Mesenchymal stem cell (in vitro differentiated cells and primary cell): ENCODE measurements around the gene ORM1.

Experiments used
- DNase-seq: peaks from one replicate; pipeline ENCODE4 v3.0.0-alpha.2; 2013
- H2AFZ ChIP-seq: one replicate; pipeline ENCODE4 v1.6.1; 2013; ENCODE audit warnings: low read depth, mild to moderate bottlenecking, control low read depth, inconsistent platforms, low read length, moderate library complexity
- H2AK5ac ChIP-seq: 2 replicates; pipeline ENCODE4 v1.6.1; 2013; ENCODE audit warnings: low read length, moderate library complexity, mild to moderate bottlenecking, inconsistent platforms; ENCODE audit not compliant: severe bottlenecking
- H2BK120ac ChIP-seq: one replicate; pipeline ENCODE4 v1.6.1; 2013; ENCODE audit warnings: low read depth, mild to moderate bottlenecking, inconsistent platforms, low read length, moderate library complexity
- H2BK12ac ChIP-seq, 2 experiments: one replicate each; pipeline ENCODE4 v1.6.1; 2013; ENCODE audit warnings: inconsistent platforms in 2 of 2, low read length in 2 of 2, mild to moderate bottlenecking in 2 of 2, moderate library complexity in 2 of 2, control low read depth in 1 of 2
- H2BK15ac ChIP-seq: one replicate; pipeline ENCODE4 v1.6.1; 2013; ENCODE audit warnings: mild to moderate bottlenecking, low read depth, inconsistent platforms; ENCODE audit not compliant: poor library complexity, severe bottlenecking
- H2BK5ac ChIP-seq: 2 replicates; pipeline ENCODE4 v1.6.1; 2013; ENCODE audit warnings: low read depth, mild to moderate bottlenecking, low read length, control low read depth, inconsistent platforms; ENCODE audit not compliant: poor library complexity, severe bottlenecking
- H3K14ac ChIP-seq, 2 experiments: one replicate each; pipeline ENCODE4 v1.6.1; 2013; ENCODE audit warnings: inconsistent platforms in 2 of 2, low read length in 2 of 2, control low read depth in 1 of 2, mild to moderate bottlenecking in 1 of 2, moderate library complexity in 1 of 2
- H3K18ac ChIP-seq, 2 experiments: one replicate each; pipeline ENCODE4 v1.6.1; 2013; ENCODE audit warnings: inconsistent platforms in 2 of 2, low read length in 2 of 2, control low read depth in 1 of 2, low read depth in 1 of 2, mild to moderate bottlenecking in 1 of 2
- H3K23ac ChIP-seq, 2 experiments: one replicate each; pipeline ENCODE4 v1.6.1; 2013; ENCODE audit warnings: inconsistent platforms in 2 of 2, low read length in 2 of 2, mild to moderate bottlenecking in 2 of 2, moderate library complexity in 2 of 2, control low read depth in 1 of 2
- H3K27ac ChIP-seq: 2 replicates; pipeline ENCODE4 v1.5.1; 2013; ENCODE audit warnings: mild to moderate bottlenecking, moderate library complexity, low read length, control low read depth, inconsistent platforms; ENCODE audit not compliant: poor library complexity, severe bottlenecking
- H3K27me3 ChIP-seq, 2 experiments: 2 replicates each; pipeline versions ENCODE4 v1.6.1 to v1.7.0; 2013; ENCODE audit warnings: low read length in 2 of 2, mild to moderate bottlenecking in 2 of 2, moderate library complexity in 2 of 2, control low read depth in 1 of 2, inconsistent platforms in 1 of 2; ENCODE audit not compliant: control insufficient read depth in 1 of 2, insufficient read depth in 1 of 2
- H3K36me3 ChIP-seq, 2 experiments: 2 replicates each; pipeline versions ENCODE4 v1.6.1 to v1.7.0; 2013; ENCODE audit warnings: low read length in 2 of 2, control low read depth in 1 of 2, inconsistent platforms in 1 of 2, low read depth in 1 of 2, mild to moderate bottlenecking in 1 of 2; ENCODE audit not compliant: insufficient read depth in 2 of 2, control insufficient read depth in 1 of 2
- H3K4ac ChIP-seq, 2 experiments: one replicate each; pipeline ENCODE4 v1.6.1; 2013; ENCODE audit warnings: inconsistent platforms in 2 of 2, low read length in 2 of 2, mild to moderate bottlenecking in 2 of 2, moderate library complexity in 2 of 2, control low read depth in 1 of 2, low read depth in 1 of 2
- H3K4me1 ChIP-seq: 2 replicates; pipeline ENCODE4 v1.6.1; 2013; ENCODE audit warnings: low read depth, low read length, control low read depth; ENCODE audit not compliant: control insufficient read depth, insufficient read depth
- H3K4me2 ChIP-seq: 2 replicates; pipeline ENCODE4 v1.6.1; 2013; ENCODE audit warnings: low read length, mild to moderate bottlenecking, inconsistent platforms; ENCODE audit not compliant: poor library complexity, severe bottlenecking
- H3K4me3 ChIP-seq, 2 experiments: 2 replicates each; pipeline versions ENCODE4 v1.5.1 to v1.7.0; 2013; ENCODE audit warnings: low read length in 2 of 2, mild to moderate bottlenecking in 2 of 2, control low read depth in 1 of 2, low read depth in 1 of 2; ENCODE audit not compliant: insufficient read depth in 1 of 2
- H3K79me1 ChIP-seq: replicated peaks from 2 replicates; pipeline ENCODE4 v1.6.1; 2013; ENCODE audit warnings: mild to moderate bottlenecking, control low read depth, low read length, inconsistent platforms; ENCODE audit not compliant: poor library complexity, severe bottlenecking
- H3K9ac ChIP-seq: 2 replicates; pipeline ENCODE4 v1.7.0; 2013; ENCODE audit warnings: mild to moderate bottlenecking, low read length, moderate library complexity
- H3K9me3 ChIP-seq: 2 replicates; pipeline ENCODE4 v1.7.0; 2013; ENCODE audit warnings: mild to moderate bottlenecking, low read length; ENCODE audit not compliant: control insufficient read depth
- H4K8ac ChIP-seq: one replicate; pipeline ENCODE4 v1.6.1; 2013; ENCODE audit warnings: inconsistent platforms, mild to moderate bottlenecking, low read length, moderate library complexity
- H4K91ac ChIP-seq: one replicate; pipeline ENCODE4 v1.6.1; 2013; ENCODE audit warnings: mild to moderate bottlenecking, low read length, inconsistent platforms
- WGBS: methylation state at CpG from one replicate; pipeline ENCODE4 v1.1.7; 2013; ENCODE audit warnings: mixed read lengths; 5-methylcytosine and 5-hydroxymethylcytosine counted together

The ORM1 gene

DNA sequence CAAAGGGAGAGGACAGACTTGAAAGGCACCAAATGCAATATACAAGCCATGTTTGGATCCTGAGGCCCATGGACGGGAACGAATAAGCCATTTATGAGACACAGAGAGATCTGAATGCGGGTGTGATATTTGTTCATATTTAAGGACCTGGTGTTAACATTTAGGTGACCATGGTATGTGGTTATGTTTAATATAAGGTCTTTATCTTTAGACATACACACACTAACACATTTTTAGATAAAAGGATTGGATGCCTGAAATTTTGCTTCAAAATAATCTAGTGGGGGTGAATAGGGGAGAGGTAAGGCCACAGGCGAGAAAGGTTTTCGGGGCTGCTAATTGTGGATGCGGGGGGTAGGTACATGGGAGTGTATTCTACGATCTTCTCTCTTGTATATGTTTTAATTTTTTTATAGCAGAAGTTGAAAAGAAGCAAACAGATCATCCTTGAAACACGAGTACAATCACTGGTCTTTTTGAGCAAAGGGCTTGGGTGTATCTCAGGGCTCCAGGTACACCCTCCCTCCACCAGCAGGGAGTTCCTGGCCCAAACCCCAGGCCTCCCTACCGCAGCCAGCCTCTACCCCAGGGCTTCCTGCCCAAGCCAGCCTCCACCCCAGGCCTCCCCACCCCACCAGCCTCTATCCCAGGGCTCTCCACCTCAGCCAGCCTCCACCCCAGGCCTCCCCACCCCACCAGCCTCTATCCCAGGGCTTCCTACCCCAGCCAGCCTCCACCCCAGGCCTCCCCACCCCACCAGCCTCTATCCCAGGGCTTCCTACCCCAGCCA lies 52.7 kb downstream of the ORM1 start:
- Histone ChIP-seq H3K4ac (no peak overlapping the region), H3K14ac (no peak overlapping the region), H2BK12ac (no peak overlapping the region), H2BK15ac (no peak overlapping the region), H3K18ac (no peak overlapping the region), H2AFZ (no peak overlapping the region), H3K36me3 (peaks cover 71 to 73% of the 10 kb centered on the region in 2 experiments), H3K79me1 (peaks cover 32% of the 10 kb centered on the region), H2BK120ac (no peak overlapping the region), H3K4me3 (no peak overlapping the region), H4K91ac (no peak overlapping the region), H3K9me3 (no peaks in the 10 kb centered on the region), H3K9ac (no peak overlapping the region), H4K8ac (no peak overlapping the region), H2AK5ac (no peak overlapping the region), H3K27ac (no peak overlapping the region), H3K27me3 (no peaks in the 10 kb centered on the region), H3K23ac (no peak overlapping the region), H3K4me2 (no peak overlapping the region), H3K4me1 (peaks cover 18% of the 10 kb centered on the region), H2BK5ac (no peak overlapping the region)
- DNase-seq = no peak
- WGBS = 95% methylated on average over 6 of the region's 9 CpGs
